HCT116 (cell line): ENCODE results near the gene FSTL4. TPM values are rescaled to one million over a fixed set of nuclear protein-coding genes. Genes with fewer than 3 reads are reported as not detected.

Experiments
- ATAC-seq: fragments of 200-7000 bp; cut with Tn5 transposase; 2 replicates; pipeline ENCODE4 v1.9.1; 2020; ENCODE audit warnings: mild to moderate bottlenecking, moderate library complexity
- BruUV-seq: library from RNA; stranded (reverse); fragments of 400-500 nt; replicated peaks from 2 replicates; lab custom pipeline; 2021; lab: Mats Ljungman, UMichigan
- CTCF ChIA-PET: fragments of 300-600 bp; sonication (Branson Sonifier 250); formaldehyde crosslinking; loops from one replicate; lab custom pipeline; 2021; ENCODE audit warnings: antibody characterized with exemption; lab: Charles Lee
- POLR2A ChIA-PET: fragments of 300-600, 350-600 bp; sonication (Branson Sonifier 250); formaldehyde crosslinking; loops from one replicate; lab custom pipeline; 2021; ENCODE audit warnings: antibody characterized with exemption; lab: Charles Lee
- RAD21 ChIA-PET, 2 experiments: fragments of 300-600 bp; sonication (Branson Sonifier 250); formaldehyde crosslinking; loops; one replicate each; lab custom pipeline; 2023; ENCODE audit warnings: low total read pairs in 2 of 2; ENCODE audit not compliant: uncharacterized antibody in 2 of 2, unreplicated experiment in 2 of 2, low non-redundant PET in 1 of 2; lab: Charles Lee
- DNase-seq: peaks from one replicate; pipeline ENCODE4 v3.0.0-alpha.2; 2010; ENCODE audit warnings: low read depth, low spot score
- H2AFZ ChIP-seq: fragments of 200-600 bp; shearing (Covaris generic), sonication (generic); 2 replicates; pipeline ENCODE4 v1.6.1; 2017; ENCODE audit warnings: low read depth, mixed run types, mixed read lengths, antibody characterized with exemption, low read length; ENCODE audit not compliant: poor library complexity, severe bottlenecking
- H3K27ac ChIP-seq: 2 replicates; pipeline ENCODE4 v1.5.1; 2012; ENCODE audit warnings: low read depth, low read length
- H3K27me3 ChIP-seq: fragments of 200-600 bp; sonication (generic); 2 replicates; pipeline ENCODE4 v1.6.1; 2016; ENCODE audit warnings: mixed run types, low read length, mixed read lengths; ENCODE audit not compliant: insufficient read depth
- H3K36me3 ChIP-seq, 2 experiments: fragments of 200-500 bp in 1 of 2; fragments of 200-600 bp in 1 of 2; sonication (Bioruptor generic) in 1 of 2; sonication (generic) in 1 of 2; 2 replicates each; pipeline versions ENCODE4 v1.5.1 to v1.6.1; 2014 to 2016; ENCODE audit warnings: low read length in 2 of 2, inconsistent platforms in 1 of 2, mixed read lengths in 1 of 2, mixed run types in 1 of 2; ENCODE audit not compliant: insufficient read depth in 2 of 2, control insufficient read depth in 1 of 2
- H3K4me1 ChIP-seq, 2 experiments: fragments of 200-600 bp in 1 of 2; sonication (generic) in 1 of 2; 2 replicates each; pipeline versions ENCODE4 v1.5.1 to v1.6.1; 2012 to 2017; ENCODE audit warnings: low read length in 2 of 2, inconsistent platforms in 1 of 2, mild to moderate bottlenecking in 1 of 2, mixed read lengths in 1 of 2, mixed run types in 1 of 2, moderate library complexity in 1 of 2; ENCODE audit not compliant: insufficient read depth in 2 of 2, control insufficient read depth in 1 of 2
- H3K4me2 ChIP-seq: fragments of 200-600 bp; sonication (generic); 2 replicates; pipeline ENCODE4 v1.6.1; 2017; ENCODE audit warnings: mixed run types, low read length, mixed read lengths
- H3K4me3 ChIP-seq, 2 experiments: fragments of 200-600 bp in 1 of 2; sonication (generic) in 1 of 2; replicated peaks in 1 of 2; 2 replicates each; pipeline ENCODE4 v1.5.1; 2011 to 2016; ENCODE audit warnings: low read length in 2 of 2, control low read depth in 1 of 2, low read depth in 1 of 2, mild to moderate bottlenecking in 1 of 2, mixed read lengths in 1 of 2, mixed run types in 1 of 2
- H3K79me2 ChIP-seq: fragments of 200-600 bp; sonication (generic); 2 replicates; pipeline ENCODE4 v1.6.1; 2017; ENCODE audit warnings: mild to moderate bottlenecking, mixed run types, low read length, moderate library complexity, mixed read lengths; ENCODE audit not compliant: insufficient read depth
- H3K9ac ChIP-seq: fragments of 200-600 bp; sonication (generic); 2 replicates; pipeline ENCODE4 v1.6.1; 2016; ENCODE audit warnings: low read length, mixed read lengths
- H3K9me2 ChIP-seq: fragments of 200-600 bp; sonication (generic), shearing (Covaris generic); 2 replicates; pipeline ENCODE4 v1.6.1; 2017; ENCODE audit warnings: mixed run types, mild to moderate bottlenecking, moderate library complexity; ENCODE audit not compliant: insufficient read depth
- H3K9me3 ChIP-seq, 2 experiments: fragments of 200-500 bp in 1 of 2; fragments of 200-600 bp in 1 of 2; sonication (Bioruptor generic) in 1 of 2; sonication (generic) in 1 of 2; 2 replicates each; pipeline ENCODE4 v1.6.1; 2014 to 2017; ENCODE audit warnings: low read length in 2 of 2, mixed read lengths in 2 of 2, inconsistent platforms in 1 of 2, low read depth in 1 of 2, mild to moderate bottlenecking in 1 of 2, mixed run types in 1 of 2, moderate library complexity in 1 of 2; ENCODE audit not compliant: control insufficient read depth in 1 of 2, insufficient read depth in 1 of 2
- H4K20me1 ChIP-seq: fragments of 200-600 bp; sonication (generic), shearing (Covaris generic); 2 replicates; pipeline ENCODE4 v1.6.1; 2017; ENCODE audit warnings: mixed run types, mild to moderate bottlenecking, moderate library complexity; ENCODE audit not compliant: insufficient read depth
- CEBPB ChIP-seq: IDR thresholded peaks from 2 replicates; pipeline ENCODE4 v1.6.1; 2012; ENCODE audit warnings: low read depth
- EGR1 ChIP-seq: IDR thresholded peaks from 2 replicates; pipeline ENCODE4 v1.6.1; 2012; ENCODE audit warnings: low read depth
- ELF1 ChIP-seq: IDR thresholded peaks from 2 replicates; pipeline ENCODE4 v1.6.1; 2012; ENCODE audit warnings: low read depth, borderline replicate concordance
- EZH2 ChIP-seq: fragments of 200-600 bp; sonication (generic); IDR thresholded peaks from 2 replicates; pipeline ENCODE4 v1.6.1; 2017; ENCODE audit warnings: antibody characterized with exemption, mixed run types
- EZH2phosphoT487 ChIP-seq: fragments of 200-600 bp; IDR thresholded peaks from 2 replicates; pipeline ENCODE4 v1.6.1; 2018; ENCODE audit warnings: antibody characterized with exemption, borderline replicate concordance
- FOSL1 ChIP-seq: IDR thresholded peaks from 2 replicates; pipeline ENCODE4 v1.6.1; 2012; ENCODE audit warnings: low read depth
- JUND ChIP-seq: IDR thresholded peaks from 2 replicates; pipeline ENCODE4 v1.6.1; 2012
- POLR2A ChIP-seq: IDR thresholded peaks from 2 replicates; pipeline ENCODE4 v1.7.0; 2011; ENCODE audit warnings: borderline replicate concordance; ENCODE audit not compliant: insufficient read depth, insufficient read length; ENCODE audit errors: extremely low read depth
- RAD21 ChIP-seq: IDR thresholded peaks from 2 replicates; pipeline ENCODE4 v1.6.1; 2012; ENCODE audit warnings: low read depth, mild to moderate bottlenecking
- REST ChIP-seq: IDR thresholded peaks from 2 replicates; pipeline ENCODE4 v1.6.1; 2012; ENCODE audit warnings: low read depth
- SIN3A ChIP-seq: IDR thresholded peaks from 2 replicates; pipeline ENCODE4 v1.6.1; 2012; ENCODE audit warnings: low read depth
- SP1 ChIP-seq: IDR thresholded peaks from 2 replicates; pipeline ENCODE4 v1.6.1; 2012; ENCODE audit warnings: low read depth
- SRF ChIP-seq: IDR thresholded peaks from 2 replicates; pipeline ENCODE4 v1.6.1; 2012; ENCODE audit warnings: low read depth
- TCF7L2 ChIP-seq: IDR thresholded peaks from 2 replicates; pipeline ENCODE4 v1.7.0; 2011; ENCODE audit warnings: borderline replicate concordance, inconsistent platforms; ENCODE audit not compliant: insufficient read depth, insufficient read length; ENCODE audit errors: extremely low read depth
- YY1 ChIP-seq: IDR thresholded peaks from 2 replicates; pipeline ENCODE4 v1.6.1; 2011; ENCODE audit warnings: low read length, low read depth, moderate library complexity, mild to moderate bottlenecking; ENCODE audit not compliant: insufficient replicate concordance; ENCODE audit errors: extremely low read depth
- ZBTB33 ChIP-seq: IDR thresholded peaks from 2 replicates; pipeline ENCODE4 v1.6.1; 2011; ENCODE audit warnings: mild to moderate bottlenecking, low read length, moderate library complexity; ENCODE audit not compliant: insufficient replicate concordance; ENCODE audit errors: extremely low read depth
- ZFX ChIP-seq: fragments of 450-650 bp; IDR thresholded peaks from 2 replicates; pipeline ENCODE4 v1.6.1; 2017
- ZNF274 ChIP-seq: fragments of 200-500 bp; sonication (Bioruptor generic); IDR thresholded peaks from 2 replicates; pipeline ENCODE4 v1.6.1; 2014; ENCODE audit warnings: mild to moderate bottlenecking, low read depth, low read length, inconsistent platforms
- intact Hi-C: fragments of 100-400 bp; cut with micrococcal nuclease; formaldehyde crosslinking; loops from 2 replicates; pipeline ENCODE4 v1.10.0; 2022
- total RNA-seq: library from RNA; stranded (reverse); gene quantifications from one replicate; pipeline ENCODE4 v1.2.1, GENCODE V29; 2021; ENCODE audit not compliant: unreplicated experiment

The FSTL4 gene
- total RNA-seq, 1 experiment from 2014 or later, result 0.37 TPM

GRCh38 chr5:133250527-133250926, 361.8 kb downstream of the FSTL4 start:
- Histone ChIP-seq H3K9me2 (no peaks in the 10 kb centered on the region), H3K36me3 (no peaks in the 10 kb centered on the region), H2AFZ (no peak overlapping the region), H3K79me2 (no peaks in the 10 kb centered on the region), H4K20me1 (no peaks in the 10 kb centered on the region), H3K27ac (no peak overlapping the region), H3K9me3 (no peaks in the 10 kb centered on the region), H3K27me3 (no peaks in the 10 kb centered on the region), H3K4me1 (peaks cover 13 to 37% of the 10 kb centered on the region in 2 experiments), H3K4me2 (no peak overlapping the region), H3K9ac (no peak overlapping the region), H3K4me3 (no peak overlapping the region)
- no peak for TF ChIP-seq CEBPB
- TF ChIP-seq EGR1, result no peak
- no peak for TF ChIP-seq ZBTB33
- TF ChIP-seq ZFX, result no peak
- no peak for TF ChIP-seq SP1
- TF ChIP-seq FOSL1, result no peak
- no peak for TF ChIP-seq JUND
- no peak for TF ChIP-seq RAD21
- no peak for TF ChIP-seq EZH2
- TF ChIP-seq ELF1, result no peak
- TF ChIP-seq SIN3A, result no peak
- no peak for TF ChIP-seq ZNF274
- no peak for TF ChIP-seq SRF
- no peak for TF ChIP-seq EZH2phosphoT487
- no peak for TF ChIP-seq REST
- TF ChIP-seq TCF7L2, result no peak
- no peak for TF ChIP-seq YY1
- no peak for TF ChIP-seq POLR2A
- no TSS peak for BruUV-seq
- DNase-seq (no peak), ATAC-seq (no peak)
- ChIA-PET POLR2A (no interaction called here), RAD21 (no interaction called here), CTCF (no interaction called here)
- intact Hi-C loops, result no loop called here
